ENCODE measurements around the gene ARHGAP8. TPM values are rescaled to one million over a fixed set of nuclear protein-coding genes. Genes with fewer than 3 reads are reported as not detected.

Gene ARHGAP8
- total and polyA plus RNA-seq, 2 experiments from 2014 or later = 62.8 to 64.9 TPM

GRCh38 chr22:44842417-44842816, 90.0 kb downstream of the ARHGAP8 start (continued):
- no peak for TF ChIP-seq ZNF462 (CRISPR knock-in tag; IDR thresholded peaks at IDR 0.05)

- Histone ChIP-seq H3K4me3 (no peak overlapping the region), H3F3A (replicated peaks; ENCODE audit: low read depth) (no peaks in the 10 kb centered on the region), H2AFZ (no peak overlapping the region), H4K20me1 (replicated peaks; ENCODE audit: insufficient read depth) (no peaks in the 10 kb centered on the region; the same call in 1 of the 2 replicates), H3K9me2 (ENCODE audit: insufficient read depth) (no peaks in the 10 kb centered on the region), H3K36me3 (ENCODE audit: insufficient read depth) (no peaks in the 10 kb centered on the region), H3K4me1 (ENCODE audit: insufficient read depth) (no peaks in the 10 kb centered on the region), H3K27me3 (ENCODE audit: insufficient read depth) (no peaks in the 10 kb centered on the region), H3K27ac (ENCODE audit: low read depth) (no peak overlapping the region), H3K4me2 (no peak overlapping the region), H3K79me2 (replicated peaks; ENCODE audit: insufficient read depth) (no peaks in the 10 kb centered on the region)
- H3K27me3 Mint-ChIP-seq (ENCODE audit: insufficient read depth, low read depth, poor library complexity) = peaks cover 7% of the 10 kb centered on the region
- DNase-seq (ENCODE audit: low spot score) (no peak), ATAC-seq (no peak)
- peaks cover 19% of the 10 kb centered on the region for H3K36me3 Mint-ChIP-seq (ENCODE audit: low read depth)
- peaks cover 11% of the 10 kb centered on the region; the same call in 2 of the 3 replicates for H3K9me3 Mint-ChIP-seq
- H3K4me1 Mint-ChIP-seq = peaks cover 13% of the 10 kb centered on the region
- TF ChIP-seq JUNB (IDR thresholded peaks at IDR 0.05; ENCODE audit: unreplicated experiment) = no peak
- TF ChIP-seq NANOG (IDR thresholded peaks at IDR 0.05; ENCODE audit: borderline replicate concordance) = no peak
- TF ChIP-seq CTCF (conservative IDR thresholded peaks at IDR 0.05; ENCODE audit: low read depth in 2 of 2) = no peak
- no peak for TF ChIP-seq ZNF462 (CRISPR knock-in tag; IDR thresholded peaks at IDR 0.05)
- H3K27ac Mint-ChIP-seq = no peak overlapping the region
- H3K4me3 Mint-ChIP-seq = no peak overlapping the region
Observed at GRCh38 chr22:44845191-44845590, 92.8 kb downstream of the ARHGAP8 start.
